ENCODE measurements around the gene CARS2.
"Not testable (repeated sequence)": the region's sequence is repeated elsewhere in the genome, so short reads cannot be mapped to it uniquely, and the experiment has no call there.

CARS2 gene

GRCh38 chr13:110637747-110638146 is 68.2 kb downstream of the CARS2 start:
- H4K20me1 ChIP-seq: peaks cover 28 to 97% (median 79%) of the 10 kb centered on the region in 11 experiments; a peak in 21 of 22 replicates
- H3K27me3 ChIP-seq: no peaks in the 10 kb centered on the region
- H3K27ac ChIP-seq: no peak overlapping the region
- no peak overlapping the region for H3K4me2 ChIP-seq
- peaks cover 0 to 11% (median 8%) of the 10 kb centered on the region in 10 experiments; a peak in 13 of 20 replicates for H3K4me1 ChIP-seq
- no peak overlapping the region for H3K4me3 ChIP-seq
- H3K36me3 ChIP-seq: peaks cover 83 to 93% (median 91%) of the 10 kb centered on the region in 11 experiments
- H3K9me3 ChIP-seq (replicated peaks in 1 of 11): no peaks in the 10 kb centered on the region
- no peak for TF ChIP-seq Cebpa-rat (IDR thresholded peaks at IDR 0.05)
- H3K9ac ChIP-seq: no peak overlapping the region

GRCh38 chr13:110637275-110637674 is 68.6 kb downstream of the CARS2 start:
- H3K36me3 ChIP-seq: peaks cover 78 to 91% (median 86%) of the 10 kb centered on the region in 11 experiments
- no peak overlapping the region for H3K27ac ChIP-seq
- H3K9me3 ChIP-seq (replicated peaks in 1 of 11): no peaks in the 10 kb centered on the region
- no peak for TF ChIP-seq Cebpa-rat (IDR thresholded peaks at IDR 0.05)
- H3K27me3 ChIP-seq: no peaks in the 10 kb centered on the region
- no peak overlapping the region for H3K4me3 ChIP-seq
- no peak overlapping the region for H3K4me2 ChIP-seq
- peaks cover 0 to 11% (median 8%) of the 10 kb centered on the region in 10 experiments; a peak in 13 of 20 replicates for H3K4me1 ChIP-seq
- H4K20me1 ChIP-seq: peaks cover 28 to 92% (median 74%) of the 10 kb centered on the region in 11 experiments; a peak in 21 of 22 replicates
- H3K9ac ChIP-seq: no peak overlapping the region

GRCh38 chr13:110636701-110637201 is 69.2 kb downstream of the CARS2 start:
- no peak for TF ChIP-seq Cebpa-rat (IDR thresholded peaks at IDR 0.05)
- Histone ChIP-seq H3K9me3 (replicated peaks in 1 of 11) (no peaks in the 10 kb centered on the region), H3K9ac (no peak overlapping the region), H3K4me3 (no peak overlapping the region), H4K20me1 (peaks cover 30 to 89% (median 72%) of the 10 kb centered on the region in 11 experiments; a peak in 21 of 22 replicates), H3K27ac (no peak overlapping the region), H3K36me3 (peaks cover 77 to 91% (median 83%) of the 10 kb centered on the region in 11 experiments), H3K4me1 (peaks cover 0 to 11% (median 8%) of the 10 kb centered on the region in 10 experiments; a peak in 13 of 20 replicates), H3K27me3 (no peaks in the 10 kb centered on the region), H3K4me2 (no peak overlapping the region)

GRCh38 chr13:110636053-110636475 is 69.9 kb downstream of the CARS2 start:
- peaks cover 77 to 91% (median 83%) of the 10 kb centered on the region in 11 experiments for H3K36me3 ChIP-seq
- peaks cover 37 to 89% (median 76%) of the 10 kb centered on the region in 11 experiments; a peak in 21 of 22 replicates for H4K20me1 ChIP-seq
- TF ChIP-seq Cebpa-rat (IDR thresholded peaks at IDR 0.05): no peak
- H3K27ac ChIP-seq: no peak overlapping the region
- H3K9ac ChIP-seq: no peak overlapping the region
- peaks cover 0 to 11% (median 8%) of the 10 kb centered on the region in 10 experiments; a peak in 13 of 20 replicates for H3K4me1 ChIP-seq
- no peak overlapping the region for H3K4me2 ChIP-seq
- no peak overlapping the region for H3K4me3 ChIP-seq
- no peaks in the 10 kb centered on the region for H3K27me3 ChIP-seq
- 0 out of 22 replicates have a peak, but pooled peaks cover 0 to 4% (median 0%) of the 10 kb centered on the region in 11 experiments for H3K9me3 ChIP-seq (replicated peaks in 1 of 11)

GRCh38 chr13:110635405-110636002 is 70.4 kb downstream of the CARS2 start:
- H3K9me3 ChIP-seq (replicated peaks in 1 of 11): 0 out of 22 replicates have a peak, but pooled peaks cover 0 to 4% (median 0%) of the 10 kb centered on the region in 11 experiments
- no peak for TF ChIP-seq Cebpa-rat (IDR thresholded peaks at IDR 0.05)
- no peak overlapping the region for H3K9ac ChIP-seq

GRCh38 chr13:110634558-110634957 is 71.4 kb downstream of the CARS2 start:
- Histone ChIP-seq H3K36me3 (peaks cover 80 to 91% (median 83%) of the 10 kb centered on the region in 11 experiments), H3K9ac (no peak overlapping the region), H3K4me1 (no peaks in the 10 kb centered on the region), H4K20me1 (peaks cover 47 to 89% (median 78%) of the 10 kb centered on the region in 11 experiments; a peak in 21 of 22 replicates), H3K27ac (no peak overlapping the region), H3K9me3 (replicated peaks in 1 of 11) (0 out of 22 replicates have a peak, but pooled peaks cover 0 to 4% (median 0%) of the 10 kb centered on the region in 11 experiments), H3K4me3 (no peak overlapping the region), H3K27me3 (no peaks in the 10 kb centered on the region), H3K4me2 (no peak overlapping the region)
- no peak for TF ChIP-seq Cebpa-rat (IDR thresholded peaks at IDR 0.05)

More at GRCh38 chr13:110635405-110636002, 70.4 kb downstream of the CARS2 start:
- no peak overlapping the region for H3K27ac ChIP-seq
- H3K4me1 ChIP-seq: peaks cover 0 to 7% (median 5%) of the 10 kb centered on the region in 10 experiments; a peak in 13 of 20 replicates
- no peaks in the 10 kb centered on the region for H3K27me3 ChIP-seq
- peaks cover 39 to 89% (median 77%) of the 10 kb centered on the region in 11 experiments; a peak in 21 of 22 replicates for H4K20me1 ChIP-seq
- H3K4me2 ChIP-seq: no peak overlapping the region
- peaks cover 77 to 91% (median 83%) of the 10 kb centered on the region in 11 experiments for H3K36me3 ChIP-seq
- H3K4me3 ChIP-seq: no peak overlapping the region

- Histone ChIP-seq H3K36me3 (peaks cover 80 to 91% (median 83%) of the 10 kb centered on the region in 11 experiments), H4K20me1 (peaks cover 54 to 89% (median 79%) of the 10 kb centered on the region in 11 experiments; a peak in 21 of 22 replicates), H3K9me3 (replicated peaks in 1 of 11) (0 out of 22 replicates have a peak, but pooled peaks cover 0 to 4% (median 0%) of the 10 kb centered on the region in 11 experiments), H3K27me3 (no peaks in the 10 kb centered on the region), H3K4me3 (no peak overlapping the region), H3K27ac (no peak overlapping the region), H3K9ac (no peak overlapping the region), H3K4me1 (peaks cover 0 to 6% (median 2%) of the 10 kb centered on the region in 10 experiments; a peak in 11 of 20 replicates), H3K4me2 (no peak overlapping the region)
- TF ChIP-seq Cebpa-rat (IDR thresholded peaks at IDR 0.05): no peak
Measured at GRCh38 chr13:110633776-110634175, 72.1 kb downstream of the CARS2 start.

- peaks cover 9 to 21% (median 17%) of the 10 kb centered on the region in 10 experiments; a peak in 17 of 20 replicates for H3K4me1 ChIP-seq
- peaks cover 80 to 91% (median 83%) of the 10 kb centered on the region in 11 experiments for H3K36me3 ChIP-seq
- not testable (repeated sequence) for H3K4me3 ChIP-seq; H3K9me3 ChIP-seq (replicated peaks in 1 of 11); H3K27me3 ChIP-seq; H3K4me2 ChIP-seq; H3K27ac ChIP-seq; H3K9ac ChIP-seq
- H4K20me1 ChIP-seq: peaks cover 62 to 89% (median 81%) of the 10 kb centered on the region in 11 experiments; a peak in 21 of 22 replicates
Measured at GRCh38 chr13:110632255-110632654, 73.7 kb downstream of the CARS2 start.

- no peak overlapping the region for H3K9ac ChIP-seq
- H3K36me3 ChIP-seq: peaks cover 68 to 88% (median 78%) of the 10 kb centered on the region in 11 experiments
- no peak overlapping the region for H3K4me3 ChIP-seq
- H3K27ac ChIP-seq: no peak overlapping the region
- H4K20me1 ChIP-seq: peaks cover 67 to 87% (median 80%) of the 10 kb centered on the region in 11 experiments
- no peak for TF ChIP-seq Cebpa-rat (IDR thresholded peaks at IDR 0.05)
- H3K4me2 ChIP-seq: no peak overlapping the region
- H3K27me3 ChIP-seq: no peaks in the 10 kb centered on the region
- peaks cover 9 to 25% (median 20%) of the 10 kb centered on the region in 10 experiments; a peak in 17 of 20 replicates for H3K4me1 ChIP-seq
- H3K9me3 ChIP-seq (replicated peaks in 1 of 11): 0 out of 22 replicates have a peak, but pooled peaks cover 0 to 4% (median 0%) of the 10 kb centered on the region in 11 experiments
Measured at GRCh38 chr13:110630566-110631119, 75.3 kb downstream of the CARS2 start.
